ENCODE measurements around the gene SBF1. TPM values are rescaled to one million over a fixed set of nuclear protein-coding genes. Genes with fewer than 3 reads are reported as not detected.

SBF1 gene
- total RNA-seq, 8 experiments from 2014 or later, result 37.5 to 94.4 (median 60.3) TPM

DNA sequence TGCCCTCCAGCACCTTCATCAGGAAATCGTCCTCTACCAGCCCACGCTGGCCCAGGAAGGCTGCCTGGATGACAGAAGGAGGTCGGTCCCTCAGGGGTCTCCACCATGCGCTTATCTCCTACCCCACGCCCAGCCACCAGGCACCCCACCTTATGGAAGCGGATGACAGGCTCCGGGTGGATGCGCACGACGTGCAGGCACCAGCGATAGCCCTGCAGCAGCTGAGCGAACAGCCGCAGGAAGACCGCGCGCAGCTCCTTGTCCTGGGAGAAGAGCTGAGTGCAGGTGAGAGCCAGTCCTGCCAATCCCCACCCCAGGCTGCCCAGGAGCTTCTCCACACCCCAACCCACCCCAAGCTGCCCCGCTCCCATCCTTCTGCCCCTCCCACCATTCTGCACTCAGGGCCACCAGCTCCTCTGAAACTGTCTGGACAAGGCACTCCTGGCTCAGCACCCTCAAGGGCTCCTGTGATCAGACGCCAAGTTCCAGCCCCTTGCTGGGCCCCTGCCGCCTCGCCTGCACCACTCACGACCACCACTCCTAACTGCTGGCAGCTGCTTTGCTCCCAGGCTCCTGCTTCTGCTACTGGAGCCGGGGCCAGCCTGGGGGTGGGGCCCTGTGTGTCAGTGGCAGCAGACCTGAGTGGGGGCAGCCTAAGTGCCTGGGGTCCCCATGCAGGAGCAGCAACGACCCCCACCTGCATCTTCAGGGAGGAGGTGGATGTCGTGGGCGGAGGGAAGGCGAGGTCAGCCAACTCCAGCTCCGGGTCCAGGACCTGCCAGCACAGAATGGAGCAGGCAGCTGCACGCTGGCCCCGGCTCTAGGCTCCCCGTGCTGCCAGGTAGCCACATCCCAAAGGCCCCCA lies 9.5 kb downstream of the SBF1 start:
- Histone ChIP-seq H3K4me1 (replicated peaks in 1 of 2) (peaks cover 1 to 2% of the 10 kb centered on the region in 2 donors), H3K27ac (no peak overlapping the region), H3K4me3 (no peak overlapping the region)
- no peak for ATAC-seq (replicated peaks in 6 of 8)
- in situ Hi-C loops (cut with MboI; ENCODE audit: low pct_unique_long_range_greater_than_20kb in 2 of 9, low sequenced_read_pairs in 9 of 9, unreplicated experiment in 9 of 9), result no loop called here
- 96 to 100% (median 100%) methylated on average over 1 to 4 of the region's 30 CpGs; no CpG with 5 or more reads in 7 of the 10 experiments for WGBS, 10 experiments

DNA sequence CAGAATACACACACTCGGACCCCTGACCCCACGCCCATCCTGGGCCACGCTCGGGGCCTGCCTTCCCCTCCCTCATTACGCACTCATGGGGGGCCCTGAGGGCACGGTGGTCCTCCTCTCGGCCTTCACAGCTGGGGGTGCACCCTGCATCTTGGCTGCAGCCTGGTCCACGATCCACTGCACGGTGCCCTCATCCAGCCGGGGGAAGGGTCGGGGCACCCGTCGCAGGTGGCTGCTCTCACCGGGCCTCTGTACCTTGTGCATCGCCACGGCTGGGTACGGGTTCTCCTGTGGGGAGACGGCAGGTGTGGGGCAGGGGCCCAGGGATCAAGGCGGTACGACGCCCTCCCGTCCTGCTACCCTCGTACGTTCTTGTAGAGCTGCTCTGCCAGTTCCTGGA lies 10.4 kb downstream of the SBF1 start:
- Histone ChIP-seq H3K4me3 (no peak overlapping the region), H3K4me1 (replicated peaks in 1 of 2) (no peaks in the 10 kb centered on the region), H3K27ac (no peak overlapping the region)
- no peak for ATAC-seq (replicated peaks in 6 of 8)
- WGBS, 10 experiments, result 80% methylated on average over 4 of the region's 24 CpGs; no CpG with 5 or more reads in 9 of the 10 experiments
- in situ Hi-C loops (cut with MboI; ENCODE audit: low pct_unique_long_range_greater_than_20kb in 2 of 9, low sequenced_read_pairs in 9 of 9, unreplicated experiment in 9 of 9), result no loop called here

DNA sequence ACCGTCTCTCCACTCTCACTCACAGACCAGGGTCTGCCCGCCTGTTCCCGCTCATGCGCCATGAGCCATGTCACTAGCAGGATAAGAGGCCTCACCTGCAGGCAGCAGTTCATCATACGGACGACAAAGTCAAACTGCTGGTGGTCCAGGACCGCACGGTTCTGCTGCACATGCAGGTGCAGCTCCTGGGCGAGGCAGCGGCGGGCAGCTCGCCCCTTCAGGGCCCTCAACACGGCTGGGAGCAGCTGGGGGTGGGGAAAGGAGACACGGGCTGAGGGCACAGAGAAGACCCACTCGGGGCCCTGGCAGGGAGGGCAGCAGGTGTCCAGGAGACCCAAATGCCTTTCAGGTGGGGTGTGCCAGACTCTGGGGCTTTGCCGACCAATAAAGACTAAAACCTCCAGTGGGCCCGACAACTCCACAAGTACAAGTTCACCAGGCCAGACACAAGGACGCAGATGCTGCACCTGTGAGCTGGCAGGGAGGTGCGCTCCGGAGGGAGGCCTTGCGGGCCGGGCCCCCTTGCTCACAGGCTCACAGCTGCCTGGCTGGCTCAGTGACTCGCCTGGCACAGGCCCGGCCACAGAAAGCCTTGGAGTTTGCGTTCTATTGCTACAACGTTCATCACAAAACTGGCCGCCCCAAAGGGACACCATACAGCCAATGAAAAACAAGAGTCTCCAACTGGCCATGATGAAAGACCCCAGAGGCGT lies 11.5 kb downstream of the SBF1 start:
- Histone ChIP-seq H3K4me3 (no peak overlapping the region), H3K4me1 (replicated peaks in 1 of 2) (no peaks in the 10 kb centered on the region), H3K27ac (no peak overlapping the region)
- 80 to 100% (median 93%) methylated on average over 2 to 11 of the region's 28 CpGs; no CpG with 5 or more reads in 4 of the 10 experiments for WGBS, 10 experiments
- in situ Hi-C loops (cut with MboI; ENCODE audit: low pct_unique_long_range_greater_than_20kb in 2 of 9, low sequenced_read_pairs in 9 of 9, unreplicated experiment in 9 of 9), result no loop called here
- no peak for ATAC-seq (replicated peaks in 6 of 8)

DNA sequence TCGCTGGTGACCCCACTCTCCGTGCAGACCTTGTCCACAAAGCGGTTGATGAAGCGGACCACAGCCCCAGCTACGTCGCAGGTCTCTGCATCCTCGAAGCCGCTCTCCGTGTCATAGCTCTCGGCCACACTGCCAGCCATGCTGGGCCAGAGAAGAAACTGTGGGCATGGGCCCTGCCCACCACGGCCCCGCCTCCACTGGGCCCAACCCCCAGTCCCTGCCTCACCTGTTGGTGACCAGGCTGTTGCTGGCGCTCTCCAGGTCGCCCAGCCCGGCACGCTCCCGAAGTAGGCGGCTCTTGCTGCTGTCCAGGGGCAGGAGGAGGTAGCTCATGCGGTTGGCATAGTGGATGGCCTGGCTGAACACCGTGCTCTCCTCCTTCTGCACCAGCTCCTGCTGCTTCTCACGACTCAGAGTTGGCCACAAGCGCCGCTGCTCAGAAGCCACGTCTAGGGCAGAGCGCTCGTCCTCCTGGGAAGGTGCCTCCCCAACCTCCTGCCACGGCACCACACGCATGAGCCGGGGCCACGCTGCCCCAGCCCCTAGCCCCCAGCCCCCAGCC lies 12.8 kb downstream of the SBF1 start:
- Histone ChIP-seq H3K4me3 (no peak overlapping the region), H3K4me1 (replicated peaks in 1 of 2) (no peaks in the 10 kb centered on the region), H3K27ac (no peak overlapping the region)
- WGBS, 10 experiments, result 100% methylated on average over 2 to 3 of the region's 30 CpGs; no CpG with 5 or more reads in 8 of the 10 experiments
- in situ Hi-C loops (cut with MboI; ENCODE audit: low pct_unique_long_range_greater_than_20kb in 2 of 9, low sequenced_read_pairs in 9 of 9, unreplicated experiment in 9 of 9), result no loop called here
- no peak for ATAC-seq (replicated peaks in 6 of 8)

DNA sequence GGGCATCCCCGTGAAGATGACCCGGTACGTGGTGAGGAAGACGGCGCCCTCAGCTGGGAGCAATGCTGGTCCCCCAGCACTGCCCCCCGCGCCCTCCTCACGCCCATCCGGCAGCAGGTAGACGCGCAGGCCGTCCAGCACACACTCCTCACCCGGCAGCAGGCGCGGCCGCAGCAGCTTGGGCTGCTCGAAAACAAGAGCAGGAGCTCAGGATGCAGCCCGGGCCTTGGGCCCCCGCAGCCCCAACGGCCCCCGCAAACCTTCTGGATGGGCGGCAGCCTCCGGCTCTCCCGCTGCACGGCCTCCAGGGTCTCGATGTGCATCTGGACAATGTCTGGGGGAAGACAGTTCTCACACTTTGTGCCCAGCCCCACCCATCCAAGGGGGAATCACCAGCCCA lies 13.3 kb downstream of the SBF1 start:
- no peak overlapping the region for H3K27ac ChIP-seq
- in situ Hi-C loops (cut with MboI; ENCODE audit: low pct_unique_long_range_greater_than_20kb in 2 of 9, low sequenced_read_pairs in 9 of 9, unreplicated experiment in 9 of 9), result no loop called here
- WGBS, 10 experiments, result 80% methylated on average over 3 of the region's 26 CpGs; no CpG with 5 or more reads in 9 of the 10 experiments
- no peaks in the 10 kb centered on the region for H3K4me1 ChIP-seq (replicated peaks in 1 of 2)
- no peak for ATAC-seq (replicated peaks in 6 of 8)
- no peak overlapping the region for H3K4me3 ChIP-seq

DNA sequence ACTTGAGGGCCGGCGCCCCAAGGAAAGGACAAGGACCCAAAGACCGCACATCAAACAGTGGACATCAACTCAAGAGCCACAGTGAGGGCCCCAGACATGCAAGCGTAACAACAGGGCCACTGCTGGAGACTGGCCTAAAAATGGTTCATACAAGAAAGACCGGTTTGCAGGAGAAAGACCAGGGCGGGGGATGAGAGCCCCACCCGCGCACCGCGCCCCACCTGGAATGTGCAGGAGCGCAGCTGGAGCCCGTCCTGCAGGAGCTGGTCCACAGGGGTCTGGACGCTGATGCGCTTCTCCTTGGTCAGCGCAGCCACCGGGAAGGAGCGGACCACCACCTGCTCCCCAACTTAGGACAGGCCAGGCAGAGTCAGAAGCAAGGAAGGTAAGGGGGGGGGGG lies 13.9 kb downstream of the SBF1 start:
- 90 to 100% (median 100%) methylated on average over 2 to 6 of the region's 17 CpGs; no CpG with 5 or more reads in 7 of the 10 experiments for WGBS, 10 experiments
- Histone ChIP-seq H3K27ac (no peak overlapping the region), H3K4me3 (no peak overlapping the region), H3K4me1 (replicated peaks in 1 of 2) (no peaks in the 10 kb centered on the region)
- no peak for ATAC-seq (replicated peaks in 6 of 8)
- in situ Hi-C loops (cut with MboI; ENCODE audit: low pct_unique_long_range_greater_than_20kb in 2 of 9, low sequenced_read_pairs in 9 of 9, unreplicated experiment in 9 of 9), result no loop called here

DNA sequence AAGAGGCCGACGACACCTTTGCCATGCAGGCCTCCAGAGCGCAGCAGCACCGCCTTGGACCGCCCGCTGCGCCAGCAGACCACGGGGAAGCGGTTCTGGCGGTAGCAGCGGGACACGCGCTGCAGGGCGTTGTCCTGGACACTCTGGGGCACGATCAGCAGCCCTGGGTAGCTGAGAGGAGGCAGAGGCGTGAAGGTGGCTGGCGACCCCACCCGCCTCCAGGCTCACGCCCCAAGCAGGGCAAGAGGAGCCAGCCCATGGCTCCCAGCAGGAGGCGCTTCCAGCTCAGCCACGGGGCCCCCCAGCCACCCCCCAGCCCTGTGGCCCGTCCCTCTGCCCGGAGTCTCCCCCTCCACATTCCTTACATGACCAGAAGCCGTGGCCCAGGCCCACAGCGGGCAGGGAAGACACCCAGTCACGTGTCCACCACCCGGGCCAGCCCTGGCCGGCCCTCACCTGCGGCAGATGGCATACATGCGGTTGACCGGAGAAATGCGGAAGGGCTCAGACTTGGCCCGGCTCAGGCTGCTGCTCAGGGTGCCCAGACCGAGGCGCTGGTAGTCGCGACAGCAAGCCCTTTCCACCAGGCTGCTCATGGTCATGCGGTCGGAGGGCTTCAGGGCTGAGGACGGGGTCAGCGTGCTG lies 15.2 kb downstream of the SBF1 start:
- 90 to 100% (median 91%) methylated on average over 2 to 17 of the region's 41 CpGs; no CpG with 5 or more reads in 7 of the 10 experiments for WGBS, 10 experiments
- ATAC-seq (replicated peaks in 6 of 8), result peak in 1 of 8 experiments; percentile 21
- H3K4me1 ChIP-seq (replicated peaks in 1 of 2), result no peaks in the 10 kb centered on the region
- no peak overlapping the region for H3K27ac ChIP-seq
- H3K4me3 ChIP-seq, result no peak overlapping the region
- in situ Hi-C loops (cut with MboI; ENCODE audit: low pct_unique_long_range_greater_than_20kb in 2 of 9, low sequenced_read_pairs in 9 of 9, unreplicated experiment in 9 of 9), result no loop called here

DNA sequence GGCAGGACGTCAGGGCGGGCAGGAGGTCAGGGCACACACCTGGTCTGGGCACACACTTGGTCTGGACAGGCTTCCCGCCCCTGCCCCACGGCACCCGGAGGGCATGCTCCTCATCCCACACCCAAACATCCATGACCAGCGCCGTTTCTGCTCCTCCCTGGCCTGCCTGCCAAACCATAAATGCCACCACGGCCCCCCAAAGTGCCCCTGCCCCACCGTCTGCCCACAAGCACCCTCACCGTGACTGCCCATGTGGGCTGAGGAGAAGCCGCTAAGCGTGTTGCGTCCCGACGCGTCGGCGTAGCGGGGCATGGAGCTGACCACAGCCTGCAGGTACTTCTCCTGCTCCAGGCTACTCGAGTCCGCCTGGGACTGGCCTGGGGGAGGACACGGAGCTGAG lies 15.8 kb downstream of the SBF1 start:
- no peak for ATAC-seq (replicated peaks in 6 of 8)
- H3K4me3 ChIP-seq, result no peak overlapping the region
- in situ Hi-C loops (cut with MboI; ENCODE audit: low pct_unique_long_range_greater_than_20kb in 2 of 9, low sequenced_read_pairs in 9 of 9, unreplicated experiment in 9 of 9), result no loop called here
- 97% methylated on average over 6 of the region's 22 CpGs; no CpG with 5 or more reads in 9 of the 10 experiments for WGBS, 10 experiments
- H3K4me1 ChIP-seq (replicated peaks in 1 of 2), result no peaks in the 10 kb centered on the region
- H3K27ac ChIP-seq, result no peak overlapping the region

DNA sequence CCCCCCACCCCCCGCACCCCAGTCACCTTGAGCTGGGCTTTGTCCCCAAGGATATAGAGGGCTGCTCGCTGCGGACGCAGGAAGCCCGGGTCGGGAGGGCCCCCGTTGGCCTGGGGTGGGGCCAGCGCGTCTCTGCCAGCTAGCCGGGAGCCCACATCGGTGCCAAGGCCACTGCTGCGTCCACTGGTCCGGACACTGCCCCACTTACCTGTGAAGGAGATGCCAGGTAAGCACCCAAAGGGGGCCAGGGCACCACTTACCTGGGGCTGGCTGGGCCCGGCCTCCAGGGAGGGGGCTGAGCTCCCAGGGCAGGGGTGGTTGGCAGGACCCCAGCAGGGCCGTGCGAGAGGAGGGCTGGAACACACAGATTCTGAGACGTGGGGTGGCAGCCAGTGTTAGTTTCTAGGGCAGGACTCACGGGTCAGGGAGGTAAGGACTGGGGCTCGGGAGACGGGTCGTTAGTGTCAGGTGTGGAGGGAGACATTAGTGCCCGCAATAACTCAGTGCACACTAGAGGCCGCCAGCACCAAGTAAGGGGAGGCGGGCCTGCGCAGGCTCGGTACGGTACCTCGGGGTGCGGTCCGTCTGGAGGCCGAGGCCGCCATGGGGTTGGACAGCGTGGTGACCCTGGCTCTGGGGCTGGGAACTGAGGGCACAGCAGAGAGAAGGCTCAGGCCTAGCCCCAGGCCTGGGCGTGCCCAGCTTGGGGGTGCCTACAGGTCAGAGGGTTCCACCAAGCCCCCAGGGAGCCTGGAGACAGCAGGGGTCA lies 18.2 kb downstream of the SBF1 start:
- Histone ChIP-seq H3K4me3 (no peak overlapping the region), H3K4me1 (replicated peaks in 1 of 2) (no peaks in the 10 kb centered on the region), H3K27ac (no peak overlapping the region)
- ATAC-seq (replicated peaks in 6 of 8), result peak in 1 of 8 experiments; percentile 16
- WGBS, 10 experiments, result 78 to 100% (median 80%) methylated on average over 1 to 7 of the region's 34 CpGs; no CpG with 5 or more reads in 7 of the 10 experiments
- in situ Hi-C loops (cut with MboI; ENCODE audit: low pct_unique_long_range_greater_than_20kb in 2 of 9, low sequenced_read_pairs in 9 of 9, unreplicated experiment in 9 of 9), result no loop called here

DNA sequence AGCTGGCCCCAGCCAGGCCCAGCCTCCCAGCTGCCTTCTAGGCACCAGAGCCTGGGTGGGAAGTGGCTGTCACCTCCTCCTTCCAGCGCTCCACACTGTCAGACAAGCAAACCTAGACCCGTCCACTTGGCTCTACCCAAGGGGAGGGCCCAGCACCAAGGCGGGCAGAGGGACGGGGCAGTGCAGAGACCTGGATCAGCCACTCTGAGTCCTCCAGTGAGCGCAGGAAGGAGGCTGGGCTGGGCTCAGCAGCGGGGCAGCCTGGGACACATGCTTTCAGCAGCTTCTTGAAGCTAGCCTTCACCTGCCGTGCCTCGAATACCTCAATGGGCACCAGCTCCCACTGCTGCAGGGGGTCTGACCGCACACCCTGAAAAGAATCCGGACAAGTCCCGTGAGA lies 18.8 kb downstream of the SBF1 start:
- ATAC-seq (replicated peaks in 6 of 8), result no peak
- H3K27ac ChIP-seq, result no peak overlapping the region
- H3K4me1 ChIP-seq (replicated peaks in 1 of 2), result no peaks in the 10 kb centered on the region
- WGBS, 10 experiments, result no CpG with 5 or more reads among the region's 11 CpGs
- in situ Hi-C loops (cut with MboI; ENCODE audit: low pct_unique_long_range_greater_than_20kb in 2 of 9, low sequenced_read_pairs in 9 of 9, unreplicated experiment in 9 of 9), result no loop called here
- no peak overlapping the region for H3K4me3 ChIP-seq

DNA sequence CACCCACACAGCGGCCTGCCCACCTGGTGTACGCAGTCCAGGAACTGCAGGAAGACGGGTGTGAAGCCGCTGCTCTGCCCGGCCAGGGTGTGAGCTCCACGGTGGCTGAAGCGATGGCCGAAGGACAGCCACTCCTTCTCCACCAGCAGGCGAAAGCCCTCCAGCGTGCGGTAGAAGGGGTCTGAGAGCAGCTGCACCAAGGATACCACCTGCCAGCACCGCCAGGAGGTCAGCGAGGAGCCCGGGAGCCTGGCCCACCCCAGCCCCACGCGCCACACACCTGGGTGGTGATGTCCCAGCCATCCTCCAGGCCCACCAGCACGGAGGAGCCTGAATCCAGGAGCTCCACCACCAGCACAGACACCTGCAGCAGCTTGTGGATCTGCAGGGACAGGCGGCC lies 19.6 kb downstream of the SBF1 start:
- Histone ChIP-seq H3K4me1 (replicated peaks in 1 of 2) (no peaks in the 10 kb centered on the region), H3K27ac (no peak overlapping the region), H3K4me3 (no peak overlapping the region)
- 80 to 100% (median 92%) methylated on average over 1 to 4 of the region's 18 CpGs; no CpG with 5 or more reads in 7 of the 10 experiments for WGBS, 10 experiments
- no peak for ATAC-seq (replicated peaks in 6 of 8)
- in situ Hi-C loops (cut with MboI; ENCODE audit: low pct_unique_long_range_greater_than_20kb in 2 of 9, low sequenced_read_pairs in 9 of 9, unreplicated experiment in 9 of 9), result no loop called here

DNA sequence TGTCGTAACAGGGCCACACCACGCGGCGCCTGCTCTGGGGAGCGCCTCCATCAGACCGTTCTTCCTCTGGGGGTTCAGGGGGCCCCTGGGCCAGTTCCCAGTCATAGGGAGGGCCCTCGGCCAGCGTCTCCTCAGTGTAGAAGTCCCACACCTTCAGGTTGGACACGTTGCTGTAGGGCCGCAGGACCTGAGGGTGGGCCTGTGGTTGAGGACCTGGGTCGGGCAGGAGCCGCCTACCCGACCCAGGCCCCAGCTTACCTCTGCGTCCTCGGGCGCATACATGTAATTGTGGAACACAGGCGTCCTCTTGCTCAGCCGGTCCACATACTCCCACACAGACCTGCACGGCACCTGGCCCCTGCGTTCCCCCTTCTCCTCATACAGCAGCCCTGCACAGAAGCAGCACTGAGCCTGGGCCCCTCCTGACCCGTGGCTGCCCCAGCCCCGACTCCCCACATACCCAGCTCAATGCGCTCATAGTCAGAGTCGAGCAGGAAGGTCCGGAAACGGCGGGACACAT lies 20.2 kb downstream of the SBF1 start:
- Histone ChIP-seq H3K27ac (no peak overlapping the region), H3K4me3 (no peak overlapping the region), H3K4me1 (replicated peaks in 1 of 2) (no peaks in the 10 kb centered on the region)
- WGBS, 10 experiments, result no CpG with 5 or more reads among the region's 27 CpGs
- no peak for ATAC-seq (replicated peaks in 6 of 8)
- in situ Hi-C loops (cut with MboI; ENCODE audit: low pct_unique_long_range_greater_than_20kb in 2 of 9, low sequenced_read_pairs in 9 of 9, unreplicated experiment in 9 of 9), result no loop called here
